Mucosa of stomach (tissue), 1 donor: ENCODE data around the gene TNFRSF21.
A peak's percentile ranks its signal among the peaks of the same experiment; 100 is the strongest.

Experiments
- H3K27me3 ChIP-seq: one replicate; pipeline ENCODE4 v1.7.0; 2013; ENCODE audit warnings: mild to moderate bottlenecking, low read length; ENCODE audit not compliant: control insufficient read depth, insufficient read depth
- H3K36me3 ChIP-seq: one replicate; pipeline ENCODE4 v1.7.0; 2013; ENCODE audit warnings: low read length; ENCODE audit not compliant: control insufficient read depth, insufficient read depth
- H3K4me1 ChIP-seq: one replicate; pipeline ENCODE4 v1.7.0; 2013; ENCODE audit warnings: mild to moderate bottlenecking, low read length; ENCODE audit not compliant: control insufficient read depth, insufficient read depth
- H3K4me3 ChIP-seq: one replicate; pipeline ENCODE4 v1.7.0; 2013; ENCODE audit warnings: low read length
- H3K9ac ChIP-seq: one replicate; pipeline ENCODE4 v1.7.0; 2013; ENCODE audit warnings: mild to moderate bottlenecking, low read length, moderate library complexity
- H3K9me3 ChIP-seq: one replicate; pipeline ENCODE4 v1.7.0; 2013; ENCODE audit warnings: mild to moderate bottlenecking, low read length, moderate library complexity; ENCODE audit not compliant: control insufficient read depth
- donor health status: Pancreatic carcinoma.

Gene TNFRSF21

GRCh38 chr6:47197682-47198640, 111.7 kb downstream of the TNFRSF21 start:
- Histone ChIP-seq H3K9ac (peak overlapping the region; percentile 51), H3K4me1 (peaks cover 11% of the 10 kb centered on the region), H3K9me3 (no peaks in the 10 kb centered on the region), H3K4me3 (peak overlapping the region; percentile 20), H3K36me3 (no peaks in the 10 kb centered on the region), H3K27me3 (no peaks in the 10 kb centered on the region)

DNA sequence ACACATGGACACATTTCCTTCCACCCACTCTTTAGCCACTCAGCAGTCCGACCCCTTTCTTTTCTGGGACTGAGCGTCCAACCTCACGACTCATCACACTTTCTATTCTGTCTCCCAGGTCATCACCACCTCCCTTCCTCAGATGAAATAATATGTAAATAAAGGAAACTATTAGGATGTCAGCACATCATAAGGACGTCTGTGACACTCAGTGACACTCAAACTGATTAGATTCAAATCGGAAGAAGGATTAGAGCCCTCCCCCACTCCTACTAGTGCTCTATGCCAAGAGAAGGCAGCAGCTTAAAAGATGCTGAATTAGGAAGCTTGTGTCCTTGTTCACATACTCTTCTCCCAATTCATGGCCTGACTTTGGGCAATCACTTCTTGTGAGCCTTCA, 113.6 kb downstream of the TNFRSF21 start:
- Histone ChIP-seq H3K4me1 (peaks cover 8% of the 10 kb centered on the region), H3K9me3 (no peaks in the 10 kb centered on the region), H3K27me3 (no peaks in the 10 kb centered on the region), H3K9ac (no peak overlapping the region), H3K4me3 (no peak overlapping the region), H3K36me3 (no peaks in the 10 kb centered on the region)

GRCh38 chr6:47195011-47195650, 114.6 kb downstream of the TNFRSF21 start:
- Histone ChIP-seq H3K36me3 (no peaks in the 10 kb centered on the region), H3K27me3 (no peaks in the 10 kb centered on the region), H3K4me1 (peaks cover 8% of the 10 kb centered on the region), H3K9ac (no peak overlapping the region), H3K4me3 (no peak overlapping the region), H3K9me3 (no peaks in the 10 kb centered on the region)

- no peaks in the 10 kb centered on the region for H3K36me3 ChIP-seq
- no peaks in the 10 kb centered on the region for H3K27me3 ChIP-seq
- no peak overlapping the region for H3K9ac ChIP-seq
- peaks cover 33% of the 10 kb centered on the region for H3K4me1 ChIP-seq
- H3K9me3 ChIP-seq, result no peaks in the 10 kb centered on the region
- no peak overlapping the region for H3K4me3 ChIP-seq
Measured at GRCh38 chr6:47188588-47189021, 121.1 kb downstream of the TNFRSF21 start.

DNA sequence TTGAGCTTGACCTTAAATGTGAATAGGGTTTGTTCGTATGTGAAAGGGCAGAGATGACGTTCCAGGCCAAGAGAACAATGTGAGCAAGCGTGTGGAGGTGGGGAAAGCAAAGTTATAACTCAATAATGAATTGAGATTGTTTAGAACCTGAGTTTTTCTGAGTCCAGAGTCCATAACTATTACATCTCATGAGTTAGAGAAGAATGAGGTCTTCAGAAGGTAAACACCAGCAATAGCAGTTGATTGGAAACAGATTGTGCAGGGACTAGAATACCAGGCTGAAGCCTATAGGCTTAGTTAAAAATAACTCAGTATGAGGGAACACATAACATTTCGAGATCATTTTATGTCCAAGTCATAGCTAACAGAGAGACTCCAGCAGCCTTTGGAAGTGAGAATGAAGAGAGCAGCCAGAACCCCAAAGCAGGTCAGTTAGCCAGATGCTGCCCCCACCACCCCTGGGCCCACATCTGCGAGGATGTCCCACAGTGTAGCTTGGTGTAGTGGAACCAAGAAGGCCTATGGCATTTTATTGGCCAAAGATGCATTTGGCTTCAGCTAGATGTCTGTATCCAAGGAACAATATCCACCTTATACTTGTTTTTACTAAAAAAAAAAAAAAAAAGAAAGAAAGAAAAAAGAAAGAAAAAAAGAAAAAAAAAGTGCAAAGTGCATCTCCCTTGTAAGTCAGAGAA, 121.7 kb downstream of the TNFRSF21 start:
- Histone ChIP-seq H3K27me3 (no peaks in the 10 kb centered on the region), H3K9ac (no peak overlapping the region), H3K4me1 (peaks cover 38% of the 10 kb centered on the region), H3K9me3 (no peaks in the 10 kb centered on the region), H3K4me3 (no peak overlapping the region), H3K36me3 (no peaks in the 10 kb centered on the region)

DNA sequence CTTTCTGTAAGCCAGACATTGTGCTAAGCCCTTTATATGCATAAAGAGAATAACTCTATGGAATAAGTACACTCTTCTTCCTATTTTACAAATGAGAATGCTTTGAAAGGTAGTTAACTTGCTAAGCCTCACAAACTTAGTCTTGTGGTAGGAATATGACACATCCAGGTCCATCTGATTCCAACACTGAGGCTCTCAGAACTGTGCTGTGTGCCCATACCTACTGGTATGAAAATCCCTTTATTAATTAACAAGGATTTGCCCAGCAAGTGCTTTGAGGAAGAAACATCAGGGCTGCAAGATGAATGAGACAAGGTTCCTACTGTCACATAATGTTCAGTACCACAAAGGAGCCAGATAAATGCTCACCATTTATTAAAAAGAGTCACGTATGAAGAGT, 122.6 kb downstream of the TNFRSF21 start:
- H3K27me3 ChIP-seq, result no peaks in the 10 kb centered on the region
- H3K9me3 ChIP-seq, result no peaks in the 10 kb centered on the region
- H3K4me3 ChIP-seq, result no peak overlapping the region
- H3K9ac ChIP-seq, result no peak overlapping the region
- no peaks in the 10 kb centered on the region for H3K36me3 ChIP-seq
- H3K4me1 ChIP-seq, result peaks cover 44% of the 10 kb centered on the region

DNA sequence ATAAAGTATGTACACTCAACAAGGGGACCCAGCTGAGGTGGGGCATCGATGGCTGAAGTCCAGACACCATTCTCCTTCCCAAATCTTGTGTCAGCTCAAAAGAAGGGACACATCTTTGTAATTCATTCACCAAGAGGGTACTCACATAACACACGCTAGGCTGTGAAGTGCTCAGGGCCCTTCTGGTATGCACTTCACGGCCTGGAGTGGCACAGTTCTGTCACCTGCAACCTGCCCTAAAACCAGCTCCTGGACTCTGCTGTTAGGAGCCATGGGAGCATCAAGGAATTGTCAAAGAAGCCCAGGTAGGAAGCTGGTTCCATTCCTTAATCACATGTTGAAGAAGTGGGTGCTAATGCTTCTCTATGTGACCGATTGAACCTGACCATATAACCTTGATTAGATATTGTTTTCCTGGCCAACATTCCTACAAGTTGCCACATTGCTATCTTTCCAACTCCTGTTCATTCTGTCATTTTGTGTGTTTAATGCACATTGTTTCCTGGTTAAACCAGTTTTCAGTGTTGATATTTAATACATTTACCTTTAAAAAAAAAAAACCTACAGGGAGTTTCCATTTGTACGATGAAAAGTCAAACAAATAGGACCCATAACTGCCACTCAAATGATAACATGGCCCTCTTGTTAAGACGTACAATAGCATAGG, 127.3 kb downstream of the TNFRSF21 start:
- peaks cover 42% of the 10 kb centered on the region for H3K4me1 ChIP-seq
- H3K9ac ChIP-seq, result no peak overlapping the region
- H3K9me3 ChIP-seq, result no peaks in the 10 kb centered on the region
- no peaks in the 10 kb centered on the region for H3K36me3 ChIP-seq
- H3K27me3 ChIP-seq, result no peaks in the 10 kb centered on the region
- no peak overlapping the region for H3K4me3 ChIP-seq

GRCh38 chr6:47181681-47182080, 128.0 kb downstream of the TNFRSF21 start:
- no peak overlapping the region for H3K9ac ChIP-seq
- no peak overlapping the region for H3K4me3 ChIP-seq
- H3K36me3 ChIP-seq, result no peaks in the 10 kb centered on the region
- peaks cover 35% of the 10 kb centered on the region for H3K4me1 ChIP-seq
- no peaks in the 10 kb centered on the region for H3K27me3 ChIP-seq
- no peaks in the 10 kb centered on the region for H3K9me3 ChIP-seq
